ENCODE data around the gene RAB5B. TPM values are rescaled to one million over a fixed set of nuclear protein-coding genes. Genes with fewer than 3 reads are reported as not detected.
"Not testable (repeated sequence)": the region's sequence is repeated elsewhere in the genome, so short reads cannot be mapped to it uniquely, and the experiment has no call there.

The RAB5B gene
- total RNA-seq, 1 donor from 2014 or later = 83.8 TPM

- H3K4me1 Mint-ChIP-seq = peaks cover 32% of the 10 kb centered on the region
- H3K36me3 Mint-ChIP-seq (ENCODE audit: low read depth) = peaks cover 61% of the 10 kb centered on the region
- ChIA-PET CTCF (interaction anchor here (0.6 to 2.3 kb wide), 4 partner anchors 13 to 244 kb away, joined by 3 to 13 read pairs (median 4); partner anchors contain the start of gene SUOX), POLR2A (interaction anchor here (0.6 to 3.2 kb wide), 9 partner anchors 8 to 1657 kb away, joined by 3 to 33 read pairs (median 5); partner anchors contain the start of gene RAB5B)
- no peak overlapping the region for H3K4me3 Mint-ChIP-seq
- intact Hi-C loops (cut with micrococcal nuclease) = loop anchor here (1.0 kb wide), 1 partner anchor 8 kb away; the partner anchor contains the start of gene RAB5B
- no peaks in the 10 kb centered on the region for H3K27me3 Mint-ChIP-seq
- no peak overlapping the region for H3K27ac Mint-ChIP-seq
- ATAC-seq (ENCODE audit: low read depth) (peak; percentile 78), DNase-seq (no peak)
- no peaks in the 10 kb centered on the region for H3K9me3 Mint-ChIP-seq
- TF ChIP-seq CTCF (IDR thresholded peaks at IDR 0.05) = no peak
Measured at GRCh38 chr12:55982319-55982936, 8.6 kb downstream of the RAB5B start.

- ChIA-PET CTCF (interaction anchor here (0.6 to 2.3 kb wide), 5 partner anchors 12 to 1174 kb away, joined by 3 to 13 read pairs (median 3); partner anchors contain the start of gene SUOX), POLR2A (interaction anchor here (0.6 to 3.2 kb wide), 6 partner anchors 9 to 52 kb away, joined by 4 to 33 read pairs (median 4); partner anchors contain the start of gene RAB5B)
- Mint-ChIP-seq H3K27me3 (no peaks in the 10 kb centered on the region), H3K36me3 (ENCODE audit: low read depth) (peaks cover 62% of the 10 kb centered on the region), H3K4me3 (no peak overlapping the region), H3K9me3 (no peaks in the 10 kb centered on the region), H3K4me1 (peaks cover 29% of the 10 kb centered on the region), H3K27ac (peak overlapping the region; percentile 77)
- intact Hi-C loops (cut with micrococcal nuclease) = no loop called here
- TF ChIP-seq CTCF (IDR thresholded peaks at IDR 0.05) = no peak
- ATAC-seq (ENCODE audit: low read depth) = peak; percentile 60
- DNase-seq = no peak
Measured at GRCh38 chr12:55983232-55983842, 9.5 kb downstream of the RAB5B start.

- Mint-ChIP-seq H3K36me3 (ENCODE audit: low read depth) (peaks cover 62% of the 10 kb centered on the region), H3K9me3 (no peaks in the 10 kb centered on the region), H3K4me1 (peaks cover 25% of the 10 kb centered on the region), H3K27me3 (no peaks in the 10 kb centered on the region), H3K27ac (no peak overlapping the region), H3K4me3 (no peak overlapping the region)
- DNase-seq (no peak), ATAC-seq (ENCODE audit: low read depth) (no peak)
- POLR2A ChIA-PET = interaction anchor here (2.0 to 3.2 kb wide), 2 partner anchors 10 kb away, joined by 11 to 18 read pairs; partner anchors contain the start of gene RAB5B
- CTCF ChIA-PET = interaction anchor here (0.9 to 3.5 kb wide), 2 partner anchors 11 kb away, joined by 3 to 18 read pairs; partner anchors contain the start of gene RAB5B
- no peak for TF ChIP-seq CTCF (IDR thresholded peaks at IDR 0.05)
- intact Hi-C loops (cut with micrococcal nuclease) = no loop called here
Measured at GRCh38 chr12:55984861-55985260, 11.0 kb downstream of the RAB5B start.

- Mint-ChIP-seq H3K4me1 (peaks cover 25% of the 10 kb centered on the region), H3K27ac (no peak overlapping the region), H3K36me3 (ENCODE audit: low read depth) (peaks cover 63% of the 10 kb centered on the region), H3K27me3 (no peaks in the 10 kb centered on the region), H3K4me3 (no peak overlapping the region), H3K9me3 (no peaks in the 10 kb centered on the region)
- ChIA-PET CTCF (interaction anchor here (0.9 to 3.5 kb wide), 2 partner anchors 11 kb away, joined by 3 to 18 read pairs; partner anchors contain the start of gene RAB5B), POLR2A (interaction anchor here (2.0 to 3.2 kb wide), 2 partner anchors 10 to 11 kb away, joined by 11 to 18 read pairs; partner anchors contain the start of gene RAB5B)
- DNase-seq (no peak), ATAC-seq (ENCODE audit: low read depth) (no peak)
- intact Hi-C loops (cut with micrococcal nuclease) = no loop called here
- TF ChIP-seq CTCF (IDR thresholded peaks at IDR 0.05) = no peak
Measured at GRCh38 chr12:55985341-55985740, 11.5 kb downstream of the RAB5B start.

GRCh38 chr12:55985976-55986375, 12.1 kb downstream of the RAB5B start:
- DNase-seq; intact Hi-C loops (cut with micrococcal nuclease); H3K27me3 Mint-ChIP-seq; ATAC-seq (ENCODE audit: low read depth); H3K9me3 Mint-ChIP-seq; H3K27ac Mint-ChIP-seq; H3K4me3 Mint-ChIP-seq: not testable (repeated sequence)
- Mint-ChIP-seq H3K36me3 (ENCODE audit: low read depth) (peaks cover 64% of the 10 kb centered on the region), H3K4me1 (peaks cover 25% of the 10 kb centered on the region)
- POLR2A ChIA-PET = interaction anchor here (2.0 kb wide), 1 partner anchor 11 kb away, joined by 11 read pairs; the partner anchor contains the start of gene RAB5B
- CTCF ChIA-PET = interaction anchor here (0.9 to 3.5 kb wide), 2 partner anchors 10 to 60 kb away, joined by 4 to 18 read pairs; no protein-coding TSS in a partner anchor

All from activated B cell treated with CpG ODN at 0.5 μM for 24 hours (primary cell).